Measurements from ENCODE around the gene TEKTIP1. TPM values are rescaled to one million over a fixed set of nuclear protein-coding genes. Genes with fewer than 3 reads are reported as not detected.

The TEKTIP1 gene
- 1 to 10 TPM in 2 of 4 donors, not detected in 2; 1.8 to 4.1 TPM for total RNA-seq

DNA sequence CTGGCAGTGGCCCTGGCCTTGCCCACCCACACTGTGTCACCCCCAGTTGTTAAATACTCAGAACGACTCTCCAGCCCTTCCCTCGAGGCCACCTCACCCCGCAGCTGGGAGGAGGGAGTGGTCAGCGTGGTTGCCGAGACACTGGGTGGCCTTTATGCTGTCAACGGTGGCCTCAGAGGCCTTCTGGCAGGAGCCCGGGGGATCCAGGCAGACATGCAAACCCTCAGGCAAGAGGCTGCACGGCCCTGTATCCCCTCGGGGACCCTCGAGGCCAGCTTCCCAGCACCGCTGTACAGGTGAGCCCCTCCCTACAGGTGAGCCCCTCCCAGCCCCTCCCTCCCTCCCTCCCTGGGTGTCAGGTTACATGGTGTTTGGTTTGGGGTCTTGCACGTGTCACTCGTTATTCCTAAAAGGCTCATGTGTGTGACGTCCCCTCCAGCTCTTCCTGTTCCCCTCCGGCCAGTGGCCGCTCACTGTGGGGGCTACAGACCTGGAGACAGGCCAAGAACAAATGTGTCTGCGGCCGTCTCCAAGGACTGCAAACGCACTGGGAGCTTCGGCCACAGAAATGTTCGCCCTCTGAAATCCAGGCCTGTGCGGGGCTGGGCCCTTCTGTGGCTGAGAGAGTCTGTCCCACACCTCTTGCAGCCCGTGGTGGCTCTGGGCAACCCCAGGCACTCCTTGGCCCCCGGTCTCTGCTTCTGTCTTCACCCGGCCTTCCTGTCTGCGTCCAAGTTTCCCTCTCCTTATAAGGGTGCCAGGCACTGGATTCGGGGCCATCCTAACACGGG, at the start of gene TEKTIP1:
TEKTIP1 (plus strand) TSS at position 210 of the 791 bp plus-strand sequence; CDS start at position 214, 4 bp downstream.
- no peak for TF ChIP-seq CTCF (IDR thresholded peaks at IDR 0.05; ENCODE audit: low read depth)

GRCh38 chr19:3491396-3492119, 47.4 kb upstream of the TEKTIP1 start:
- no peak for TF ChIP-seq CTCF (IDR thresholded peaks at IDR 0.05; ENCODE audit: low read depth)

- no peak for TF ChIP-seq CTCF (IDR thresholded peaks at IDR 0.05; ENCODE audit: low read depth)
These were observed 46.7 kb upstream of the TEKTIP1 start for GRCh38 chr19:3492131-3492839.

- no peak for TF ChIP-seq CTCF (IDR thresholded peaks at IDR 0.05; ENCODE audit: low read depth)
These were observed 46.1 kb upstream of the TEKTIP1 start for GRCh38 chr19:3492919-3493318.

- TF ChIP-seq CTCF (IDR thresholded peaks at IDR 0.05; ENCODE audit: low read depth) = no peak
These were observed 45.3 kb upstream of the TEKTIP1 start for GRCh38 chr19:3493651-3494050.

GRCh38 chr19:3494051-3494450, 44.9 kb upstream of the TEKTIP1 start:
- TF ChIP-seq CTCF (IDR thresholded peaks at IDR 0.05; ENCODE audit: low read depth) = no peak

DNA sequence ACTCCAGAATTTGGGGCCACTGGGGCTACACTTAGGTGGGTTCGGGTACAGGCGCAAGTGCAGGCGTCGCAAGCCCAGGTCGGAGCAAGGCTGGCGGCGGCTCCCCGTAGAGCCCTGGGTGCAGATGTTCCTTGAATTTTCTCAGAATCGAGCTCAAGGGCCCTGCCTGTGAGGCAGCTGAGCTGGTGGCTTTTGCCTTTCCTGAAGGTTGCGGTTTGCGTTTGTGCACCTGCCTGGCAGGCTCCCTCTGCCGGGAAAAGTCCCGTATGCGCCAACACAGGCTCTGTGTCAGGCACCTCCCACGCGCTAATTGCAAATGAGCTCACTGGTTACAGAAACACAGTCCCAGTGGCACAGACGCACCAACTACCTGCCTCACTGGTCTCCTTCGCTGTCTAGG, 44.4 kb upstream of the TEKTIP1 start:
- no peak for TF ChIP-seq CTCF (IDR thresholded peaks at IDR 0.05; ENCODE audit: low read depth)

Measured in subcutaneous adipose tissue (tissue), 4 donors.